ENCODE results near the gene BCORL1.

DNA sequence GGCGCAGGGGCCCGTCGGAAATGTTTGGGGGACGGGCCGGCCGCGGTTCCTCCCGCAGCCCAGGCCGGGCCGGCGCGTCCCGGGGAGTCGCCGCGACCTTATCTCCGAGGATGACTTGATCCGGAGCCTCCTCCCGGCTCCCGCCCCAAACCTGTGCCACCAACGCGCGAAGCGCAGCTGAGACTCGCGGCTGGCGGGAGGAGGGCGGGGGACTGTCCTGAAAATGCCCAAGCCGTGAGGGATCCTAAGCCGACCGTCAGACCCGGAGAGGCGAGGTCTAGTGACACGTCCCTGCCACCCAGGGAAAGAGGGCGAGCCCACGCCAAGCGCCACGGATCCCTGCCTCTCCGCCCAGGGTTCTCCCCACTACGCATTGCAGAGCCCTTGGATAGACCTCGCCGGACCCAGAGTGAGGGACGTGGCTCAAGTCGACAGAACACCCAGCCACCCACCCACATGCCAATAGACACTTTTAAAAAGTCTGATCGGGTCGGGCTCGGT, 49.6 kb upstream of the BCORL1 start:
- TF ChIP-seq, protein P1, sequence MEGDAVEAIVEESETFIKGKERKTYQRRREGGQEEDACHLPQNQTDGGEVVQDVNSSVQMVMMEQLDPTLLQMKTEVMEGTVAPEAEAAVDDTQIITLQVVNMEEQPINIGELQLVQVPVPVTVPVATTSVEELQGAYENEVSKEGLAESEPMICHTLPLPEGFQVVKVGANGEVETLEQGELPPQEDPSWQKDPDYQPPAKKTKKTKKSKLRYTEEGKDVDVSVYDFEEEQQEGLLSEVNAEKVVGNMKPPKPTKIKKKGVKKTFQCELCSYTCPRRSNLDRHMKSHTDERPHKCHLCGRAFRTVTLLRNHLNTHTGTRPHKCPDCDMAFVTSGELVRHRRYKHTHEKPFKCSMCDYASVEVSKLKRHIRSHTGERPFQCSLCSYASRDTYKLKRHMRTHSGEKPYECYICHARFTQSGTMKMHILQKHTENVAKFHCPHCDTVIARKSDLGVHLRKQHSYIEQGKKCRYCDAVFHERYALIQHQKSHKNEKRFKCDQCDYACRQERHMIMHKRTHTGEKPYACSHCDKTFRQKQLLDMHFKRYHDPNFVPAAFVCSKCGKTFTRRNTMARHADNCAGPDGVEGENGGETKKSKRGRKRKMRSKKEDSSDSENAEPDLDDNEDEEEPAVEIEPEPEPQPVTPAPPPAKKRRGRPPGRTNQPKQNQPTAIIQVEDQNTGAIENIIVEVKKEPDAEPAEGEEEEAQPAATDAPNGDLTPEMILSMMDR (IDR thresholded peaks at IDR 0.05): no peak
- TF ChIP-seq TEAD4 (IDR thresholded peaks at IDR 0.05; ENCODE audit: borderline replicate concordance, insufficient read depth): no peak
- TF ChIP-seq, protein P2, sequence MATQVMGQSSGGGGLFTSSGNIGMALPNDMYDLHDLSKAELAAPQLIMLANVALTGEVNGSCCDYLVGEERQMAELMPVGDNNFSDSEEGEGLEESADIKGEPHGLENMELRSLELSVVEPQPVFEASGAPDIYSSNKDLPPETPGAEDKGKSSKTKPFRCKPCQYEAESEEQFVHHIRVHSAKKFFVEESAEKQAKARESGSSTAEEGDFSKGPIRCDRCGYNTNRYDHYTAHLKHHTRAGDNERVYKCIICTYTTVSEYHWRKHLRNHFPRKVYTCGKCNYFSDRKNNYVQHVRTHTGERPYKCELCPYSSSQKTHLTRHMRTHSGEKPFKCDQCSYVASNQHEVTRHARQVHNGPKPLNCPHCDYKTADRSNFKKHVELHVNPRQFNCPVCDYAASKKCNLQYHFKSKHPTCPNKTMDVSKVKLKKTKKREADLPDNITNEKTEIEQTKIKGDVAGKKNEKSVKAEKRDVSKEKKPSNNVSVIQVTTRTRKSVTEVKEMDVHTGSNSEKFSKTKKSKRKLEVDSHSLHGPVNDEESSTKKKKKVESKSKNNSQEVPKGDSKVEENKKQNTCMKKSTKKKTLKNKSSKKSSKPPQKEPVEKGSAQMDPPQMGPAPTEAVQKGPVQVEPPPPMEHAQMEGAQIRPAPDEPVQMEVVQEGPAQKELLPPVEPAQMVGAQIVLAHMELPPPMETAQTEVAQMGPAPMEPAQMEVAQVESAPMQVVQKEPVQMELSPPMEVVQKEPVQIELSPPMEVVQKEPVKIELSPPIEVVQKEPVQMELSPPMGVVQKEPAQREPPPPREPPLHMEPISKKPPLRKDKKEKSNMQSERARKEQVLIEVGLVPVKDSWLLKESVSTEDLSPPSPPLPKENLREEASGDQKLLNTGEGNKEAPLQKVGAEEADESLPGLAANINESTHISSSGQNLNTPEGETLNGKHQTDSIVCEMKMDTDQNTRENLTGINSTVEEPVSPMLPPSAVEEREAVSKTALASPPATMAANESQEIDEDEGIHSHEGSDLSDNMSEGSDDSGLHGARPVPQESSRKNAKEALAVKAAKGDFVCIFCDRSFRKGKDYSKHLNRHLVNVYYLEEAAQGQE (IDR thresholded peaks at IDR 0.05; ENCODE audit: low read depth, low read length): no peak
- TF ChIP-seq, protein P3, sequence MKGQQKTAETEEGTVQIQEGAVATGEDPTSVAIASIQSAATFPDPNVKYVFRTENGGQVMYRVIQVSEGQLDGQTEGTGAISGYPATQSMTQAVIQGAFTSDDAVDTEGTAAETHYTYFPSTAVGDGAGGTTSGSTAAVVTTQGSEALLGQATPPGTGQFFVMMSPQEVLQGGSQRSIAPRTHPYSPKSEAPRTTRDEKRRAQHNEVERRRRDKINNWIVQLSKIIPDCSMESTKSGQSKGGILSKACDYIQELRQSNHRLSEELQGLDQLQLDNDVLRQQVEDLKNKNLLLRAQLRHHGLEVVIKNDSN (IDR thresholded peaks at IDR 0.05; ENCODE audit: borderline replicate concordance, low read depth): no peak
- TF ChIP-seq, protein P4, sequence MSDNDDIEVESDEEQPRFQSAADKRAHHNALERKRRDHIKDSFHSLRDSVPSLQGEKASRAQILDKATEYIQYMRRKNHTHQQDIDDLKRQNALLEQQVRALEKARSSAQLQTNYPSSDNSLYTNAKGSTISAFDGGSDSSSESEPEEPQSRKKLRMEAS (IDR thresholded peaks at IDR 0.05; ENCODE audit: low read depth): no peak
- TF ChIP-seq, protein P5, sequence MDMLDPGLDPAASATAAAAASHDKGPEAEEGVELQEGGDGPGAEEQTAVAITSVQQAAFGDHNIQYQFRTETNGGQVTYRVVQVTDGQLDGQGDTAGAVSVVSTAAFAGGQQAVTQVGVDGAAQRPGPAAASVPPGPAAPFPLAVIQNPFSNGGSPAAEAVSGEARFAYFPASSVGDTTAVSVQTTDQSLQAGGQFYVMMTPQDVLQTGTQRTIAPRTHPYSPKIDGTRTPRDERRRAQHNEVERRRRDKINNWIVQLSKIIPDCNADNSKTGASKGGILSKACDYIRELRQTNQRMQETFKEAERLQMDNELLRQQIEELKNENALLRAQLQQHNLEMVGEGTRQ (IDR thresholded peaks at IDR 0.05; ENCODE audit: borderline replicate concordance, low read depth, low read length): no peak
- no peak for TF ChIP-seq RCOR1 (IDR thresholded peaks at IDR 0.05; ENCODE audit: low read length)

All from SK-N-SH (cell line).